ENCODE measurements around the gene CELF1.

The CELF1 gene

GRCh38 chr11:47507563-47508239, 45.2 kb downstream of the CELF1 start:
- no peak for DNase-seq

GRCh38 chr11:47506795-47507562, 46.0 kb downstream of the CELF1 start:
- no peak for DNase-seq

GRCh38 chr11:47506373-47506772, 46.6 kb downstream of the CELF1 start:
- no peak for DNase-seq

GRCh38 chr11:47504910-47505309, 48.0 kb downstream of the CELF1 start:
- DNase-seq, result no peak

- no peak for DNase-seq
Measured at GRCh38 chr11:47503227-47503626, 49.7 kb downstream of the CELF1 start.

- DNase-seq, result no peak
Measured at GRCh38 chr11:47502767-47503166, 50.2 kb downstream of the CELF1 start.

GRCh38 chr11:47501101-47501500, 51.8 kb downstream of the CELF1 start:
- no peak for DNase-seq

GRCh38 chr11:47500121-47500520, 52.8 kb downstream of the CELF1 start:
- DNase-seq, result no peak

GRCh38 chr11:47499614-47500013, 53.3 kb downstream of the CELF1 start:
- DNase-seq, result no peak

GRCh38 chr11:47499161-47499560, 53.8 kb downstream of the CELF1 start:
- DNase-seq, result no peak

GRCh38 chr11:47498584-47499152, 54.3 kb downstream of the CELF1 start:
- no peak for DNase-seq

- DNase-seq, result no peak
Measured at GRCh38 chr11:47498149-47498548, 54.8 kb downstream of the CELF1 start.

- no peak for DNase-seq
Measured at GRCh38 chr11:47496808-47497207, 56.1 kb downstream of the CELF1 start.

GRCh38 chr11:47495856-47496217, 57.1 kb downstream of the CELF1 start:
- DNase-seq, result no peak

GRCh38 chr11:47495011-47495855, 57.7 kb downstream of the CELF1 start:
- no peak for DNase-seq

- no peak for DNase-seq
Measured at GRCh38 chr11:47489395-47489755, 63.6 kb downstream of the CELF1 start.

- no peak for DNase-seq
Measured at GRCh38 chr11:47488674-47489394, 64.1 kb downstream of the CELF1 start.

GRCh38 chr11:47488111-47488510, 64.8 kb downstream of the CELF1 start:
- DNase-seq, result no peak

GRCh38 chr11:47487421-47487820, 65.5 kb downstream of the CELF1 start:
- DNase-seq, result no peak

- DNase-seq, result no peak
Measured at GRCh38 chr11:47485107-47485506, 67.8 kb downstream of the CELF1 start.

GRCh38 chr11:47483457-47483856, 69.5 kb downstream of the CELF1 start:
- DNase-seq, result no peak

GRCh38 chr11:47480762-47481161, 72.2 kb downstream of the CELF1 start:
- DNase-seq, result no peak
